ENCODE measurements around the gene TGFB2. TPM values are rescaled to one million over a fixed set of nuclear protein-coding genes. Genes with fewer than 3 reads are reported as not detected.

The TGFB2 gene
- total and polyA plus RNA-seq, 2 donors (not counting 3 experiments of a cell fraction or from before 2014, with no cell fraction given) = 21.2 to 43.5 TPM

DNA sequence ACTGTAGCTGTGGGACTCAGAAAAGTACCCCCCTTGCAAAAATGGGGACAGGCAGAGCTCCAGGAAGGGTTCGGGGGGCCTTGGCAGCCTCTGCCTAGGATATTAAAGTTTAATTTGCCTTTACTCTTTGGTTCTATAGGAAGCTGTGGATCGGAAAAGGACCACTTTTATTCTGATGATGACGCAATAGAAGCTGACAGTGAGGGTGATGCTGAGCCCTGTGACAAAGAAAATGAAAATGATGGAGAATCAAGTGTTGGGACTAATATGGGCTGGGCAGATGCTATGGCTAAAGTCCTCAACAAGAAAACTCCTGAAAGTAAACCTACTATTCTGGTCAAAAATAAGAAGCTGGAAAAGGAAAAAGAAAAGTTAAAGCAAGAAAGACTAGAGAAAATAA, 43.0 kb upstream of the TGFB2 start:
- peaks cover 6% of the 10 kb centered on the region for H3K79me2 ChIP-seq (ENCODE audit: control insufficient read depth, insufficient read depth, low read length)
- CTCF ChIA-PET = interaction anchor here (1.5 to 2.8 kb wide), 5 partner anchors 10 to 1265 kb away, joined by 3 to 10 read pairs (median 7); no protein-coding TSS in a partner anchor

More for the DNA sequence above, 43.0 kb upstream of the TGFB2 start:
- Histone ChIP-seq H3K4me1 (ENCODE audit: control insufficient read depth, extremely low read depth, insufficient read depth, low read length) (no peaks in the 10 kb centered on the region), H3K9ac (replicated peaks; ENCODE audit: extremely low read depth, insufficient read depth, low read length) (no peak overlapping the region), H4K20me1 (replicated peaks; ENCODE audit: control insufficient read depth, extremely low read depth, insufficient read depth, low read length) (no peaks in the 10 kb centered on the region), H3K9me1 (replicated peaks; ENCODE audit: control insufficient read depth, extremely low read depth, insufficient read depth, low read length) (no peaks in the 10 kb centered on the region), H3K9me3 (replicated peaks; ENCODE audit: control insufficient read depth, insufficient read depth, low read length) (no peaks in the 10 kb centered on the region), H3K36me3 (ENCODE audit: control insufficient read depth in 2 of 2, extremely low read depth in 1 of 2, insufficient read depth in 2 of 2, low read length in 2 of 2) (no peaks in the 10 kb centered on the region), H3K4me3 (replicated peaks in 1 of 3; ENCODE audit: insufficient read depth in 1 of 3, low read depth in 1 of 3, low read length in 3 of 3) (no peak overlapping the region), H3K27ac (ENCODE audit: insufficient read depth, low read depth, low read length) (no peak overlapping the region), H3K27me3 (ENCODE audit: control insufficient read depth in 2 of 2, insufficient read depth in 2 of 2, low read length in 2 of 2) (no peaks in the 10 kb centered on the region), H2AFZ (ENCODE audit: low read depth, low read length) (no peak overlapping the region), H3K4me2 (ENCODE audit: insufficient read depth, low read length) (no peak overlapping the region)
- TF ChIP-seq MYC (IDR thresholded peaks at IDR 0.05; ENCODE audit: low read depth, low read length) (no peak), JUN (IDR thresholded peaks at IDR 0.05; ENCODE audit: borderline replicate concordance, insufficient read depth, insufficient read length, low read depth) (no peak), GATA2 (IDR thresholded peaks at IDR 0.05; ENCODE audit: insufficient read depth, insufficient read length, low read depth, low read length) (no peak), EZH2 (IDR thresholded peaks at IDR 0.05; ENCODE audit: borderline replicate concordance, low read depth, low read length, severe bottlenecking) (no peak), FOS (IDR thresholded peaks at IDR 0.05; ENCODE audit: borderline replicate concordance, insufficient read depth, low read length) (no peak), POLR2AphosphoS5 (IDR thresholded peaks at IDR 0.05; ENCODE audit: insufficient read depth, low read depth, low read length) (no peak), POLR2A (IDR thresholded peaks at IDR 0.05; ENCODE audit: low read depth, low read length) (no peak)
- TF ChIP-seq, protein P1, sequence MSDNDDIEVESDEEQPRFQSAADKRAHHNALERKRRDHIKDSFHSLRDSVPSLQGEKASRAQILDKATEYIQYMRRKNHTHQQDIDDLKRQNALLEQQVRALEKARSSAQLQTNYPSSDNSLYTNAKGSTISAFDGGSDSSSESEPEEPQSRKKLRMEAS (IDR thresholded peaks at IDR 0.05; ENCODE audit: insufficient read depth, insufficient read length) = no peak
- TF ChIP-seq, protein P2, sequence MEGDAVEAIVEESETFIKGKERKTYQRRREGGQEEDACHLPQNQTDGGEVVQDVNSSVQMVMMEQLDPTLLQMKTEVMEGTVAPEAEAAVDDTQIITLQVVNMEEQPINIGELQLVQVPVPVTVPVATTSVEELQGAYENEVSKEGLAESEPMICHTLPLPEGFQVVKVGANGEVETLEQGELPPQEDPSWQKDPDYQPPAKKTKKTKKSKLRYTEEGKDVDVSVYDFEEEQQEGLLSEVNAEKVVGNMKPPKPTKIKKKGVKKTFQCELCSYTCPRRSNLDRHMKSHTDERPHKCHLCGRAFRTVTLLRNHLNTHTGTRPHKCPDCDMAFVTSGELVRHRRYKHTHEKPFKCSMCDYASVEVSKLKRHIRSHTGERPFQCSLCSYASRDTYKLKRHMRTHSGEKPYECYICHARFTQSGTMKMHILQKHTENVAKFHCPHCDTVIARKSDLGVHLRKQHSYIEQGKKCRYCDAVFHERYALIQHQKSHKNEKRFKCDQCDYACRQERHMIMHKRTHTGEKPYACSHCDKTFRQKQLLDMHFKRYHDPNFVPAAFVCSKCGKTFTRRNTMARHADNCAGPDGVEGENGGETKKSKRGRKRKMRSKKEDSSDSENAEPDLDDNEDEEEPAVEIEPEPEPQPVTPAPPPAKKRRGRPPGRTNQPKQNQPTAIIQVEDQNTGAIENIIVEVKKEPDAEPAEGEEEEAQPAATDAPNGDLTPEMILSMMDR (IDR thresholded peaks at IDR 0.05; ENCODE audit: extremely low read depth in 1 of 2, insufficient read depth in 1 of 2, low read depth in 1 of 2, low read length in 2 of 2) = no peak
- no TSS peak for BruUV-seq (replicated peaks)
- POLR2A ChIA-PET = no interaction called here
- intact Hi-C loops (cut with micrococcal nuclease) (no loop called here), dilution Hi-C loops (cut with MboI; ENCODE audit: extremely low pct_ligation_motif_present, low sequenced_read_pairs) (no loop called here)
- DNase-seq (ENCODE audit: low read depth, low spot score) = no peak
- FAIRE-seq = no peak
